ENCODE measurements around the gene THSD4.

DNA sequence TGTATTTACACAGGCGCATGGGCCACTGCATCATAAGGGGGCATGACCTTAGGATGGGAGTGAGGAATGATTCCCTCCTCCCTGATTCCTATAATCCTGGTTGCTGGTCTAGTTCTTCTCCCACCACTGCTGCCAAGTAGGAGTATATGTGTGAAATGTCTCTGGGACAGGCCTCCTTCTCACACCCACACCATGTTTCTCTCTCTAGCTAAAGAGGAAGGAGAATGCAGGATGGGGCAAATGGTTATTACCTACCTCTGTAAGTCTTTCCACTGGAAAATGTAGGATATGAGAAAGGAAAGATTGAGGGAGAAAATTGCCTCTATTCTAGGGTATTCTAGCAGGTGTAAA is 159.2 kb downstream of the THSD4 start:
- TF ChIP-seq, protein P1, sequence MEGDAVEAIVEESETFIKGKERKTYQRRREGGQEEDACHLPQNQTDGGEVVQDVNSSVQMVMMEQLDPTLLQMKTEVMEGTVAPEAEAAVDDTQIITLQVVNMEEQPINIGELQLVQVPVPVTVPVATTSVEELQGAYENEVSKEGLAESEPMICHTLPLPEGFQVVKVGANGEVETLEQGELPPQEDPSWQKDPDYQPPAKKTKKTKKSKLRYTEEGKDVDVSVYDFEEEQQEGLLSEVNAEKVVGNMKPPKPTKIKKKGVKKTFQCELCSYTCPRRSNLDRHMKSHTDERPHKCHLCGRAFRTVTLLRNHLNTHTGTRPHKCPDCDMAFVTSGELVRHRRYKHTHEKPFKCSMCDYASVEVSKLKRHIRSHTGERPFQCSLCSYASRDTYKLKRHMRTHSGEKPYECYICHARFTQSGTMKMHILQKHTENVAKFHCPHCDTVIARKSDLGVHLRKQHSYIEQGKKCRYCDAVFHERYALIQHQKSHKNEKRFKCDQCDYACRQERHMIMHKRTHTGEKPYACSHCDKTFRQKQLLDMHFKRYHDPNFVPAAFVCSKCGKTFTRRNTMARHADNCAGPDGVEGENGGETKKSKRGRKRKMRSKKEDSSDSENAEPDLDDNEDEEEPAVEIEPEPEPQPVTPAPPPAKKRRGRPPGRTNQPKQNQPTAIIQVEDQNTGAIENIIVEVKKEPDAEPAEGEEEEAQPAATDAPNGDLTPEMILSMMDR (conservative IDR thresholded peaks at IDR 0.05; ENCODE audit: low read length), result no peak
- TF ChIP-seq EZH2phosphoT487 (IDR thresholded peaks at IDR 0.05; ENCODE audit: borderline replicate concordance, low read depth, low read length), result no peak
